Measurements from ENCODE around the gene CIDEC. TPM values are rescaled to one million over a fixed set of nuclear protein-coding genes. Genes with fewer than 3 reads are reported as not detected.
A peak's percentile ranks its signal among the peaks of the same experiment; 100 is the strongest.

CIDEC gene
- total and polyA plus RNA-seq, 2 donors from 2014 or later: not detected

GRCh38 chr3:9891072-9891622, 11.1 kb upstream of the CIDEC start:
- DNase-seq (no peak), FAIRE-seq (no peak)
- peak overlapping the region; percentile 97 for H3K27ac ChIP-seq (ENCODE audit: low read depth in 2 of 2, low read length in 2 of 2)
- no peaks in the 10 kb centered on the region for H3K27me3 ChIP-seq (ENCODE audit: control insufficient read depth, insufficient read depth, low read length)
- H3K9ac ChIP-seq (ENCODE audit: low read length in 3 of 3): peak overlapping the region; percentile 71 to 94 (median 86)
- intact Hi-C loops (cut with DNase I): no loop called here
- H3K36me3 ChIP-seq (ENCODE audit: control insufficient read depth in 2 of 3, insufficient read depth in 3 of 3, low read length in 3 of 3): peaks cover 0 to 11% (median 8%) of the 10 kb centered on the region in 3 donors
- H3K9me3 ChIP-seq (ENCODE audit: control insufficient read depth in 2 of 3, insufficient read depth in 1 of 3, low read length in 3 of 3): no peaks in the 10 kb centered on the region
- no peak for TF ChIP-seq CTCF (IDR thresholded peaks at IDR 0.05; ENCODE audit: borderline replicate concordance, extremely low read depth, insufficient read depth)
- H3K4me1 ChIP-seq (ENCODE audit: control insufficient read depth in 2 of 3, insufficient read depth in 2 of 3, low read depth in 1 of 3, low read length in 3 of 3): peaks cover 0 to 15% (median 9%) of the 10 kb centered on the region in 3 donors
- peak overlapping the region; percentile 71 to 91 (median 78) for H3K4me3 ChIP-seq (ENCODE audit: low read length in 3 of 3)

GRCh38 chr3:9890249-9891071, 10.4 kb upstream of the CIDEC start, which contains the start of gene JAGN1:
TSS of gene JAGN1 (plus strand) at chr3:9890610. CDS start at chr3:9890723, 113 bp downstream.
- FAIRE-seq (no peak), DNase-seq (peak; percentile 94 to 96 (median 95))
- Histone ChIP-seq H3K4me3 (ENCODE audit: low read length in 3 of 3) (peak within 1 kb of the TSS; percentile 78 to 91 (median 79)), H3K27ac (ENCODE audit: low read depth in 2 of 2, low read length in 2 of 2) (peak within 1 kb of the TSS; percentile 97), H3K9me3 (ENCODE audit: control insufficient read depth in 2 of 3, insufficient read depth in 1 of 3, low read length in 3 of 3) (no peaks in the 10 kb centered on the region), H3K4me1 (ENCODE audit: control insufficient read depth in 2 of 3, insufficient read depth in 2 of 3, low read depth in 1 of 3, low read length in 3 of 3) (peaks cover 0 to 13% (median 9%) of the 10 kb centered on the region in 3 donors), H3K36me3 (ENCODE audit: control insufficient read depth in 2 of 3, insufficient read depth in 3 of 3, low read length in 3 of 3) (peaks cover 0 to 11% (median 8%) of the 10 kb centered on the region in 3 donors), H3K9ac (ENCODE audit: low read length in 3 of 3) (peak within 1 kb of the TSS; percentile 71 to 94 (median 86)), H3K27me3 (ENCODE audit: control insufficient read depth, insufficient read depth, low read length) (no peaks in the 10 kb centered on the region)
- intact Hi-C loops (cut with DNase I): no loop called here
- TF ChIP-seq CTCF (IDR thresholded peaks at IDR 0.05; ENCODE audit: borderline replicate concordance, extremely low read depth, insufficient read depth): no peak

GRCh38 chr3:9889405-9889804, 9.4 kb upstream of the CIDEC start:
- intact Hi-C loops (cut with DNase I): no loop called here

More at GRCh38 chr3:9889405-9889804, 9.4 kb upstream of the CIDEC start:
- peaks cover 0 to 13% (median 9%) of the 10 kb centered on the region in 3 donors for H3K4me1 ChIP-seq (ENCODE audit: control insufficient read depth in 2 of 3, insufficient read depth in 2 of 3, low read depth in 1 of 3, low read length in 3 of 3)
- H3K4me3 ChIP-seq (ENCODE audit: low read length in 3 of 3): no peak overlapping the region
- peaks cover 0 to 11% (median 8%) of the 10 kb centered on the region in 3 donors for H3K36me3 ChIP-seq (ENCODE audit: control insufficient read depth in 2 of 3, insufficient read depth in 3 of 3, low read length in 3 of 3)
- FAIRE-seq (no peak), DNase-seq (no peak)
- H3K9ac ChIP-seq (ENCODE audit: low read length in 3 of 3): no peak overlapping the region
- no peak overlapping the region for H3K27ac ChIP-seq (ENCODE audit: low read depth in 2 of 2, low read length in 2 of 2)
- H3K9me3 ChIP-seq (ENCODE audit: control insufficient read depth in 2 of 3, insufficient read depth in 1 of 3, low read length in 3 of 3): no peaks in the 10 kb centered on the region
- no peaks in the 10 kb centered on the region for H3K27me3 ChIP-seq (ENCODE audit: control insufficient read depth, insufficient read depth, low read length)
- no peak for TF ChIP-seq CTCF (IDR thresholded peaks at IDR 0.05; ENCODE audit: borderline replicate concordance, extremely low read depth, insufficient read depth)
